Osteoblast (primary cell): ENCODE data around the gene LRRC37A3. TPM values are rescaled to one million over a fixed set of nuclear protein-coding genes. Genes with fewer than 3 reads are reported as not detected.
"Not testable (repeated sequence)": the region's sequence is repeated elsewhere in the genome, so short reads cannot be mapped to it uniquely, and the experiment has no call there.

ENCODE experiments used
- DNase-seq: peaks from one replicate; pipeline ENCODE4 v3.0.0; 2011; ENCODE audit warnings: low spot score, mixed read lengths; ENCODE audit not compliant: insufficient read length; ENCODE audit errors: missing footprints
- H2AFZ ChIP-seq: 2 replicates; pipeline ENCODE4 v1.6.0; 2011; ENCODE audit warnings: mild to moderate bottlenecking, low read length
- H3K27ac ChIP-seq: 2 replicates; pipeline ENCODE4 v1.5.1; 2011; ENCODE audit warnings: mild to moderate bottlenecking, low read depth, low read length, moderate library complexity
- H3K27me3 ChIP-seq: 2 replicates; pipeline ENCODE4 v1.6.0; 2012; ENCODE audit warnings: mild to moderate bottlenecking, control low read depth, inconsistent platforms, low read length, moderate library complexity; ENCODE audit not compliant: insufficient read depth
- H3K36me3 ChIP-seq: 2 replicates; pipeline ENCODE4 v1.5.1; 2011; ENCODE audit warnings: mild to moderate bottlenecking, low read length, control low read depth, moderate library complexity; ENCODE audit not compliant: insufficient read depth
- H3K4me1 ChIP-seq: 2 replicates; pipeline ENCODE4 v1.5.1; 2011; ENCODE audit warnings: mild to moderate bottlenecking, low read length, control low read depth, moderate library complexity; ENCODE audit not compliant: insufficient read depth
- H3K4me2 ChIP-seq: 2 replicates; pipeline ENCODE4 v1.6.0; 2011; ENCODE audit warnings: mild to moderate bottlenecking, low read length; ENCODE audit not compliant: insufficient read depth
- H3K4me3 ChIP-seq: fragments of 200-600 bp; sonication (generic); 3 replicates; pipeline ENCODE4 v1.5.1; 2012; ENCODE audit warnings: mild to moderate bottlenecking, low read length, inconsistent platforms; ENCODE audit not compliant: insufficient read depth
- H3K79me2 ChIP-seq: 2 replicates; pipeline ENCODE4 v1.6.0; 2012; ENCODE audit warnings: mild to moderate bottlenecking, low read length, control low read depth, inconsistent platforms; ENCODE audit not compliant: insufficient read depth
- H3K9me3 ChIP-seq: 2 replicates; pipeline ENCODE4 v1.5.1; 2011; ENCODE audit warnings: low read depth, low read length, control low read depth
- H4K20me1 ChIP-seq: 2 replicates; pipeline ENCODE4 v1.6.0; 2012; ENCODE audit warnings: mild to moderate bottlenecking, low read length, control low read depth; ENCODE audit not compliant: insufficient read depth
- total RNA-seq: library from RNA; depleted of rRNA; stranded (reverse); fragments of >200 nt; gene quantifications from 2 replicates; pipeline ENCODE4 v1.2.3, GENCODE V29; 2012
- TF ChIP-seq, protein P1 (sequence below): IDR thresholded peaks from 2 replicates; pipeline ENCODE4 v1.5.1; 2011; ENCODE audit warnings: mild to moderate bottlenecking, low read depth, low read length, moderate library complexity; ENCODE audit errors: extremely low read depth

Gene LRRC37A3
- total RNA-seq, 1 donor, result 15.2 TPM

DNA sequence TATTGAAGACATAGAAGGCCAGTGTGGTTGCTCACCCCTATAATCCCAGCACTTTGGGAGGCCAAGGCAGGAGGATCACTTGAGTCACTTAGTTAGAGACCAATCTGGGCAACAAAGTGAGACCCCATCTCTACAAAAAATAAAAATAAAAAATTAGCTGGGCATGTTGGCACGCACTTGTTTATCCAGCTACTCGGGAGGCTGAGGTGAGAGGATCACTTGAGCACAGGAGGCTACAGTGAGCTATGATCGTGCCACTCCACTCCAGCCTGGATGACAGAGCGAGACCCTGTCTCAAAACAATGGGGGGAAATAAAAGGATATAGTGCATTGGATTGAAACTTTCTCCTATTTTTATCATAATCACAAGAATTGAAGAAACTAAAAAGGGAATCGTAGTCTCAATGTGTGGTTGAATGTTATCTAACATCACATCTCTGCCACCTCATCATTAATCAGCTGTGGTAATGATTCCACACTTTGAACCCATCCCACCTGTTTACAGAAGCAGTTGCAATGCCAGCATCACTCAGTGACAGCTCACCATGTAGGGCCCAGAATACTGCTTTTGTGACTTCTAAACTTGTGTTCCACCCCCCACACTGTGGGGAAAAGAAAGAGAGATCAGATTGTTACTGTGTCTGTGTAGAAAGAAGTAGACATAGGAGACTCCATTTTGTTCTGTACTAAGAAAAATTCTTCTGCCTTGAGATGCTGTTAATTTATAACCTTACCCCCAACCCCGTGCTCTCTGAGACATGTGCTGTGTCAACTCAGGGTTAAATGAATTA lies 10.3 kb upstream of the LRRC37A3 start:
- H3K4me3 ChIP-seq, DNase-seq, H2AFZ ChIP-seq, H3K27ac ChIP-seq, H3K79me2 ChIP-seq, H3K9me3 ChIP-seq, H3K27me3 ChIP-seq, H4K20me1 ChIP-seq, H3K4me2 ChIP-seq, H3K36me3 ChIP-seq, H3K4me1 ChIP-seq: not testable (repeated sequence)

DNA sequence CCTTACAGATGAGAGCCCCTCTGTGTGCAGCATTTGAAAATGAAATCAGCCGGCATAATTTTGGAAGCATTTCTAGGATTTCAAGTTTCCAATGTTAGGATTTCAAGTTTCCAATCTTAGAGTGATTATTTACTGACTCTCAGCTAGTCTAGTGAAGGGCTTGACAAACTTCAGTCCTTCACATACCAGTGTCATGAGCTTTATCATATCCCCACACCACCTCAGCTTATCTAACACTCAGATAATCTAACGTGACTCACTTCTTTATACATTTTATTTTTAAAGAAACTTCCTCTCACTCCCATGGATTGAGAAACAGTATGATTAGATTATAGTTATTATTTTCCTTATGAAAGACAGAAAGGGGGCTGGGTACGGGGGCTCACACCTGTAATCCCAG lies 9.4 kb upstream of the LRRC37A3 start:
- DNase-seq, H3K9me3 ChIP-seq, H2AFZ ChIP-seq, H3K27ac ChIP-seq, H3K36me3 ChIP-seq, H3K4me1 ChIP-seq, H3K4me3 ChIP-seq, H3K79me2 ChIP-seq, H3K27me3 ChIP-seq, H3K4me2 ChIP-seq, H4K20me1 ChIP-seq: not testable (repeated sequence)

DNA sequence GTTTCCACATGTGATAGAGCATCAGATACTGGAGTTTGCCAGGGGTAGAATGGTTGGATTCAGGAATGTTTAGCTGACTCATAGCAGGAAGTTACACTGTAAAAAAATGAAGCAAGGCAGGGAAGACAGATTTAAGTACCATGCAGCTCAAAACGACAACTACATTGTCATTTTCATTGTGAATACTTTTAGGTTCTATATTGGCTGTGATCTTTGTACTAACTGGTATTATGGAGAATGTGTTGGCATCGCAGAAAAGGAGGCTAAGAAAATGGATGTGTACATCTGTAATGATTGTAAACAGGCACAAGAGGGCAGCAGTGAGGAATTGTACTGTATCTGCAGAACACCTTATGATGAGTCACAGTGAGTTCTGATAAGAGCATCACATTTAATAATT lies 8.2 kb upstream of the LRRC37A3 start:
- not testable (repeated sequence) for H3K36me3 ChIP-seq, H3K27ac ChIP-seq, H3K79me2 ChIP-seq, H3K4me3 ChIP-seq, H3K9me3 ChIP-seq, H3K4me1 ChIP-seq, H4K20me1 ChIP-seq, DNase-seq, H3K27me3 ChIP-seq
- Histone ChIP-seq H2AFZ (peak overlapping the region; percentile 70), H3K4me2 (peak overlapping the region; percentile 69)
- TF ChIP-seq, protein P1, sequence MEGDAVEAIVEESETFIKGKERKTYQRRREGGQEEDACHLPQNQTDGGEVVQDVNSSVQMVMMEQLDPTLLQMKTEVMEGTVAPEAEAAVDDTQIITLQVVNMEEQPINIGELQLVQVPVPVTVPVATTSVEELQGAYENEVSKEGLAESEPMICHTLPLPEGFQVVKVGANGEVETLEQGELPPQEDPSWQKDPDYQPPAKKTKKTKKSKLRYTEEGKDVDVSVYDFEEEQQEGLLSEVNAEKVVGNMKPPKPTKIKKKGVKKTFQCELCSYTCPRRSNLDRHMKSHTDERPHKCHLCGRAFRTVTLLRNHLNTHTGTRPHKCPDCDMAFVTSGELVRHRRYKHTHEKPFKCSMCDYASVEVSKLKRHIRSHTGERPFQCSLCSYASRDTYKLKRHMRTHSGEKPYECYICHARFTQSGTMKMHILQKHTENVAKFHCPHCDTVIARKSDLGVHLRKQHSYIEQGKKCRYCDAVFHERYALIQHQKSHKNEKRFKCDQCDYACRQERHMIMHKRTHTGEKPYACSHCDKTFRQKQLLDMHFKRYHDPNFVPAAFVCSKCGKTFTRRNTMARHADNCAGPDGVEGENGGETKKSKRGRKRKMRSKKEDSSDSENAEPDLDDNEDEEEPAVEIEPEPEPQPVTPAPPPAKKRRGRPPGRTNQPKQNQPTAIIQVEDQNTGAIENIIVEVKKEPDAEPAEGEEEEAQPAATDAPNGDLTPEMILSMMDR, result peak; percentile 43

DNA sequence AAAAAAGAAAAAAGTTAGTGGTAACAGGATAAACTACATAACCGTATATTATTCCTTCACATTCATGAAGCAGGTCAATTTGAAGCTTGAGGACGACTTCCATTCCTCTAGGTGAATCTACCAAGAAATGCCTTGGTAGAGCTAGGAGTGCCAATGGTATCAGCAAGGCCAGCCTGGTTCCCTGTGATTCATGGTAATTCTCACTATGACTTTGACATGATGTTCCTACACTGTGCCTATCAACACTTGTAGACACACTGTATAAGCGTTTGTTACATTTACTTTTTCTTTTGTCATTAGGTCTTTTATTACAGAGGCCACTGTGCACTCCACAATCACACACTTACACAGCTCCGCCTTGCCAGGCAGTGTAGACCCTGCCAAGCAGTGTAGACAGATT lies 7.2 kb upstream of the LRRC37A3 start:
- not testable (repeated sequence) for H3K9me3 ChIP-seq, H4K20me1 ChIP-seq, H3K4me1 ChIP-seq, H3K4me2 ChIP-seq, H2AFZ ChIP-seq, H3K4me3 ChIP-seq, H3K79me2 ChIP-seq, H3K36me3 ChIP-seq, H3K27me3 ChIP-seq, DNase-seq, H3K27ac ChIP-seq

DNA sequence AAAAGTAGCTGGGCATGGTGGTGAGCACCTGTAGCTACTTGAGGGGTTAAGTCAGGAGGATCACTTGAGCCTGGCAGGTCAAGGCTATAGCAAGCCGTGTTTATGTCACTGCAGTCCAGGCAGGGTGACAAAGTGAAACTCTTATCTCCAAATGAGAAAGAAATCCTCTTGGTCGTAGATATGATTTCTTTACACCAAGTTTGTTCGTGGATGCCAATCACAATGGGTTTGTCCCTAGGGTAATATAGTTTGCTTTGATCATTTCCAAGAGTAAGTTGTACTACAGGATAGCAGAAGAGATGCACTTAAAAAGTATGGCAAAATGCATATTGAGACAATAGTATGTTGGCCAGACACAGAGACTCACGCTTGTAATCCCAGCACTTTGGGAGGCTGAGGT lies 6.0 kb upstream of the LRRC37A3 start:
- H3K4me3 ChIP-seq, H3K4me1 ChIP-seq, H3K9me3 ChIP-seq, H3K36me3 ChIP-seq, H2AFZ ChIP-seq, DNase-seq, H3K4me2 ChIP-seq, H4K20me1 ChIP-seq, H3K79me2 ChIP-seq, H3K27ac ChIP-seq, H3K27me3 ChIP-seq: not testable (repeated sequence)

DNA sequence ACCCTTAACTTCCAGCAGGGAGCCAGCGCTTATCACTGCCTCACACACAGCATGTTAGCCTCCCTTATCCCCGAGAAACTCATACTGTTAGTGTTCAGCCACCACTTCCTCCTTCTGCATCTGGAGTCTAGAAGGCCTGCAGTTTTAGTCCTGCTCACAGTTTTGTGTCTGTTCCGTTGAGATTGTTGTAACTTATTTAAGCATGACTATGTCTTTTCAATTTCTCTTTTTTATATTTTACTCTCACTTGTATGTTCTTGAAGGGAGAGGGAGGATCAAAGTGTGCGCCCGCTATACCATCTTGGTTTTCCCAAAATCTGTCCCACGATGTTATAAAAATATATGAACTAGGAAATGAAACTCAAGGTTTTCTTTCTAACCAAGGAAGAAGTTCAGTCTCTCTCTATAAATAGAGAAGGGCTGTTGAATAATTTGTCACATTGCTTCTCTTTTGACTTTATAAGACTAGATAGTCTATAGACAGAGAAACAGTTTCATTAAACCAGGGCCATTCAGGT lies 3.8 kb upstream of the LRRC37A3 start:
- H3K36me3 ChIP-seq, H2AFZ ChIP-seq, H3K4me3 ChIP-seq, H3K4me2 ChIP-seq, H4K20me1 ChIP-seq, H3K27ac ChIP-seq, H3K4me1 ChIP-seq, H3K9me3 ChIP-seq, H3K79me2 ChIP-seq, DNase-seq, H3K27me3 ChIP-seq: not testable (repeated sequence)
